Measurements from ENCODE around the gene MC1R. TPM values are rescaled to one million over a fixed set of nuclear protein-coding genes. Genes with fewer than 3 reads are reported as not detected.
"Not testable (repeated sequence)": the region's sequence is repeated elsewhere in the genome, so short reads cannot be mapped to it uniquely, and the experiment has no call there.

The MC1R gene
- total and polyA plus RNA-seq, 5 experiments from 2014 or later: 0.63 to 10.3 (median 10.2) TPM; not detected in 2

DNA sequence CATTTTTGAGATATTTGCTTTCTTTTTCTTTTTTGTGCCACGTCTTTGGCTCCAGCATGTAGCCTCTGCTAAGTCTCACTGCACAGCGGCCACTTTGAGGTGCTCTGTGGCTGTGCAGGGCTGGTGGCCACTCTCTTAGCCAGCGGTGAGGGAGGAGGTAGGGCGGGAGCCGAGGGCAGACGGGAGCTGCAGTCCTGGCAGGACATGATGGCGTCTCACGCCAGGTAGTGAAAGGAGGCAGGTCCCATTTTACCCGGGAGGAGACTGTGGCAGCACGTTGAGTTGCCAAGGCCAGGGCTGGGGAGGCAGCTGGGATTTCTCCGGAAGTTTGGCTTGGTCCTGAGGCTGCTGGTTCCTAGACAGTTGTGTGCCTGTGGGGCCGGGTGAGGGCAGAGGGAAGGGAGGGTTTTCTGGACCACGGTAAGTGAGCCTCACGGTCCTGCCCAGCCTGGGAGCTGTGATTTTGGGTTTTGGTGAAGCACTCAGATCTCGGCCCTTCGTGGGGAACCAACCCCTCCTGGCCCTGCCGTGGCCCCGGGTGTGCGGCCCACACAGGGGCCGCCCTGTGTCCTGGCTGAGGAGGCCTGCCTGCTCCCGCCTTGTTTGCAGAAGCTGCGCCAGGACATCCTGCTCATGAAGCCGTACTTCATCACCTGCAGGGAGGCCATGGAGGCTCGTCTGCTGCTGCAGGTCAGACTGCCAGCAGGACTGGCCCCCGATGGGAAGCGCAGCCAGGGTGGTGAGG, 44.3 kb downstream of the MC1R start:
- no peak overlapping the region for H3K4me3 Mint-ChIP-seq
- H3K27me3 Mint-ChIP-seq: no peaks in the 10 kb centered on the region
- H3K27ac Mint-ChIP-seq: no peak overlapping the region
- H3K4me1 Mint-ChIP-seq: peaks cover 0 to 5% (median under 1%) of the 10 kb centered on the region in 4 donors
- DNase-seq (no peak), ATAC-seq (no peak)
- H3K9me3 Mint-ChIP-seq: no peaks in the 10 kb centered on the region
- H3K36me3 Mint-ChIP-seq: peaks cover 0 to 17% (median 4%) of the 10 kb centered on the region in 3 donors
- POLR2A ChIA-PET: no interaction called here

DNA sequence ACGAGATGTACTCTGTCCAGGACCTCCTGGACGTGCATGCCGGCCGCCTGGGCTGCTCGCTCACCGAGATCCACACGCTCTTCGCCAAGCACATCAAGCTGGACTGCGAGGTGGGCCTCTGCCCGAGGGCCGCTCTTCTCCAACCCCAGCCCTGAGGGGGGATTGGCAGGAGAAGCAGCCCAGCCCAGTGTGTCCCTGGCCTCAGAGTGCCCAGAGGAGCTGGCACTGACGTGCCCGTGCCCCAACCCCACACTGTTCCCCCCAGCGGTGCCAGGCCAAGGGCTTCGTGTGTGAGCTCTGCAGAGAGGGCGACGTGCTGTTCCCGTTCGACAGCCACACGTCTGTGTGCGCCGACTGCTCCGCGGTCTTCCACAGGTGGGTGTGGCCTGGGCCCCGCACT, 45.5 kb downstream of the MC1R start:
- H3K4me3 Mint-ChIP-seq: no peak overlapping the region
- no peak for ATAC-seq
- H3K4me1 Mint-ChIP-seq: peaks cover 0 to 5% (median 2%) of the 10 kb centered on the region in 4 donors
- H3K27me3 Mint-ChIP-seq: no peaks in the 10 kb centered on the region
- no peak for DNase-seq
- H3K36me3 Mint-ChIP-seq: peaks cover 0 to 10% (median 0%) of the 10 kb centered on the region in 3 donors
- H3K27ac Mint-ChIP-seq: no peak overlapping the region
- no peaks in the 10 kb centered on the region for H3K9me3 Mint-ChIP-seq
- POLR2A ChIA-PET: interaction anchor here (0.6 kb wide), 1 partner anchor 13 kb away, joined by 4 read pairs; no protein-coding TSS in a partner anchor

DNA sequence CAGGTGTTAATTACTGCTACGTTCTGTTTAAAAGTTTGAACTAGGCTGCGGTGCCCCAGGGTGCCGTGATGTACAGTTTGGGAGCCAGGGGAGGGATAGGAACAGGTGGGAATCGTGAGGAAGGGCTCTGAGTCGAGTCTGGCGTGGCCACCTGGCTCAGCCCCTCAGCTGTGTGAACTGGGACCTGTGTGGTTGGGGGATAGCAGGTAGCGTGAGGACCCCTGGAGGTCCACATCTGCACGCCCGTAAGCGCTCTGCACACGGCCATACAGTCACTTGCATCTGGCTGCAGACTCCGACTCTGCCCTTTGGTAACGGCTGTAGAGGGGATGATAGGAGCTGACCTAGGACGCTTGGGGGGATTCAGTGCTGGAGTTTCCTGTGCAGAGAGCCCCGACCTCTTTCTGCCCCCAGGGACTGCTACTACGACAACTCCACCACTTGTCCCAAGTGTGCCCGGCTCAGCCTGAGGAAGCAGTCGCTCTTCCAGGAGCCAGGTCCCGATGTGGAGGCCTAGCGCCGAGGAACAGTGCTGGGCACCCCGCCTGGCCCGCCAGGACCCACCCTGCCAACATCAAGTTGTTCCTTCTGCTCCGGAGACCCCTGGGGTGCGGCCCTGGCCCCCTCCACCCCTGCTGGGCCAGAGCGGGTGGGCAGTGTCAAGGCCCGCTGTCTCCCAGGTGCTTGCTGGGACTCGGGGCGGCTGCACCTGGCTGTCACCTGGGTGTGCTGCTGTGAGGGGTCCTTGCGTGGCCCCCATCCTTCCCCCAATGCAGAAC, 47.0 kb downstream of the MC1R start:
- DNase-seq: no peak
- peaks cover 0 to 2% (median 2%) of the 10 kb centered on the region in 3 donors for H3K36me3 Mint-ChIP-seq
- no peaks in the 10 kb centered on the region for H3K9me3 Mint-ChIP-seq
- POLR2A ChIA-PET: no interaction called here
- no peak for ATAC-seq
- H3K4me3 Mint-ChIP-seq: no peak overlapping the region
- H3K27ac Mint-ChIP-seq: no peak overlapping the region
- H3K27me3 Mint-ChIP-seq: no peaks in the 10 kb centered on the region
- peaks cover 0 to 12% (median 5%) of the 10 kb centered on the region in 4 donors for H3K4me1 Mint-ChIP-seq

DNA sequence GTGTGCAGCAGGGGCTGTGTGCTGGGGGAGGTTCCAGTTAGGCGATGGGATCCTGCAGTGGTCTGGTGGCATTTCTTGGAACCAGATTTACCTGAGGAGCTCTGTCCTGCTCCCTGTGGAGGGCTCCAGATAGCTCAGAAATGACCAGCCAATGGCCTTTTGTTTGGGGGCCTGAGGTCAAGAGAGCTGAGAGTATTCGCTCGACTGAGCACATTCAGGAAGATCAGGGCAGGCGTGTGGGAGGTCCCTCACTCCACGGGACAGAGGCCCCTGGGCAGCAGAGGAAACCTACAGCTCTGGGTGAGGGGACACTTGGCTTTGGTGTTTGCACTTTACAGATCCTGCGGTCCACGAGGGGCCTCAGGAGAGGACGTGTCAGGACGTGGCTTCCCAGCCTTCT, 48.1 kb downstream of the MC1R start:
- peaks cover 0 to 2% (median 2%) of the 10 kb centered on the region in 3 donors for H3K36me3 Mint-ChIP-seq
- H3K27me3 Mint-ChIP-seq: no peaks in the 10 kb centered on the region
- H3K4me3 Mint-ChIP-seq: no peak overlapping the region
- H3K9me3 Mint-ChIP-seq: peaks cover 0 to 3% (median 0%) of the 10 kb centered on the region in 9 donors
- ATAC-seq: no peak
- H3K27ac Mint-ChIP-seq: no peak overlapping the region
- peaks cover 1 to 24% (median 10%) of the 10 kb centered on the region in 4 donors for H3K4me1 Mint-ChIP-seq
- POLR2A ChIA-PET: no interaction called here
- DNase-seq: no peak

DNA sequence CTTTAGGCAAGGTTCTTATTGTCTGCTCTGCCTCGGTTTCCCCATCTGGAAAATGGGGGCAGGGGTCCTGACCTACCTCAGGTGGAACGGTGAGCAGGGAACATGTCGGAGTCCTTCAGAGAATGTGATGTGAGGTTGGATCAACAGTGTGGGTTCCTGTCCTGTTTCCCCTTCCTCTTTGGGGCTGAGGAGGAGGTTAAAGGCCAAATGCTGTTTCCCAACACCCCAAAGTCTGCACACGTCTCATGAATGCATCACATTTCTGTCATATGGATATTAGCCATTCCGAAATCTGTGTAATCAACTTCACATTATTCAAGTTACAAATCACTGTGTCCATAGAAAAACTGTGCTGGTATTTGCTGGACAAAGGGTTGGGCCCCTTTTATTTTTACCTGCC, 48.8 kb downstream of the MC1R start:
- POLR2A ChIA-PET, H3K4me3 Mint-ChIP-seq, H3K9me3 Mint-ChIP-seq, ATAC-seq, H3K27me3 Mint-ChIP-seq, H3K36me3 Mint-ChIP-seq: not testable (repeated sequence)
- Mint-ChIP-seq H3K27ac (peak overlapping the region in 1 of 10 donors; percentile 9), H3K4me1 (peaks cover 2 to 26% (median 14%) of the 10 kb centered on the region in 4 donors)
- peak in 1 of 10 donors; percentile 34 for DNase-seq

DNA sequence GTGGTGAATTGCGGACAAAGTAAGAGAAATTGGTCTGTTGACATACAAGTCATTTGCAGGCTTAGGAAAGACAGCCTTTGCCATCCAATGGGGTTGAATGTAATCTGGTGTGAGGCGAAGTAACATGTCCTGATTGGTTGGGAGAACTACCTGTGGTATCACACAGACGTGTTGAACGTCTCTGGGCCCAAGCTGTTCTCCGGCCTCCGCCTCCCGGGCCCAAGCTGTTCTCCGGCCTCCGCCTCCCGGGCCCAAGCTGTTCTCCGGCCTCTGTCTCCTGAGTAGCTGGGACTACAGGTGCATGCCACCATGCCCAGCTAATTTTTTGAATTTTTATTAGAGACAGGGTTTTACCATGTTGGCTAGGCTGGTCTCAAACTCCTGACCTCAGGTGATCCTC, 49.4 kb downstream of the MC1R start:
- peaks cover 4 to 29% (median 17%) of the 10 kb centered on the region in 4 donors for H3K4me1 Mint-ChIP-seq
- H3K27me3 Mint-ChIP-seq, H3K36me3 Mint-ChIP-seq, ATAC-seq, H3K4me3 Mint-ChIP-seq, H3K9me3 Mint-ChIP-seq, POLR2A ChIA-PET: not testable (repeated sequence)
- H3K27ac Mint-ChIP-seq: peak overlapping the region in 1 of 10 donors; percentile 47
- peak in 1 of 10 donors; percentile 52 for DNase-seq

DNA sequence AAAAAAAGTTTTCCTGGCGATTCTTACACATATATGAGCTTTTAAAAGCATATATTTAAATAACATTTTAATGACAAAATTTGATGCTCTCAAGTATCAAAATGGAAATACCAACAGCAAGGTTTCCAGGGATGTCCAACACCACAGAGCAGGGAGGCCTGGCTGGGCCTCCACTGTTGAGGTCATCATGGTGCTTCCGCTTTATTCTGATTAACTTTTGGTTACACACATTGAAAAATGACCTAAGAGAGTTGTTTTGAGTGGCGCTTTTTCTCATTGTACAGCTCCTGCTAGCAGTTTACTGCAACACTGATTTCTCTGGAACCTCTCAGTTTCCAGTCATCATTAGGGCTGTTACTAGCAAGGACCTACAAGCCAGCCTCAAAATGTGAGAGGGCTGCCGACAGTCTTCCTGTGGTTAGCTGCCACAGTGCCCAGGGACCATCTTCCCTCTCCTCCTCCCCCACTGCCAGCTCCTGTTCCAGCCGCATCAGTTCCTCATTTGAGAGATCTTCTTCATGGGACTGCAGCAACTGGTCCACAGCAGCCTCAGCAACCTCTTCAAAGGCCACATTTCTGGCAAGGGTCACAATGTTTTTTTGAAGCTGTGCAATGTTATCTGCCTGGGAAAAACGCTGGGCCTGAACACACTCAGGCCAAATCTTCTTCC, 51.2 kb downstream of the MC1R start:
- Mint-ChIP-seq H3K4me1 (peaks cover 13 to 40% (median 31%) of the 10 kb centered on the region in 4 donors), H3K9me3 (peaks cover 0 to 3% (median 0%) of the 10 kb centered on the region in 9 donors), H3K36me3 (peaks cover 0 to 2% (median 0%) of the 10 kb centered on the region in 3 donors), H3K27me3 (no peaks in the 10 kb centered on the region), H3K4me3 (peak overlapping the region in 3 of 10 donors; percentile 7 to 20 (median 14)), H3K27ac (no peak overlapping the region)
- DNase-seq (no peak), ATAC-seq (no peak)
- POLR2A ChIA-PET: interaction anchor here (1.3 kb wide), 1 partner anchor 20 kb away, joined by 3 read pairs; no protein-coding TSS in a partner anchor

Other genes with a start within 250 kb of the MC1R start
- gene CDK10, start 232.2 kb upstream of the MC1R start, total RNA-seq: 100 to 1,000 TPM; 129 to 135 TPM
- 10 to 100 TPM; 25.4 to 63.3 (median 27.3) TPM for gene CDK10, start 232.2 kb upstream of the MC1R start, polyA plus RNA-seq
- gene SPATA2L, start 217.2 kb upstream of the MC1R start, total RNA-seq: 1 to 10 TPM; 6.9 to 8.1 TPM
- gene SPATA2L, start 217.2 kb upstream of the MC1R start, polyA plus RNA-seq: 1 to 10 TPM; 3.5 to 6.4 (median 5.4) TPM
- gene VPS9D1, start 198.0 kb upstream of the MC1R start, total RNA-seq: 10 to 100 TPM; 16.5 to 17.0 TPM
- gene VPS9D1, start 198.0 kb upstream of the MC1R start, polyA plus RNA-seq: 1 to 10 TPM in 1 of 3 donors, under 1 TPM in 2; 0.53 to 1.3 (median 0.91) TPM
- 100 to 1,000 TPM; 168 to 171 TPM for gene ZNF276, start 197.3 kb upstream of the MC1R start, total RNA-seq
- gene ZNF276, start 197.3 kb upstream of the MC1R start, polyA plus RNA-seq: 10 to 100 TPM; 15.0 to 56.0 (median 19.6) TPM
- gene FANCA, start 102.2 kb upstream of the MC1R start, total RNA-seq: 1 to 10 TPM; 3.7 to 6.1 TPM
- 1 to 10 TPM in 2 of 3 donors, under 1 TPM in 1; 0.98 to 7.4 (median 1.5) TPM for gene FANCA, start 102.2 kb upstream of the MC1R start, polyA plus RNA-seq
- 1 to 10 TPM; 1.0 to 2.3 TPM for gene SPIRE2, start 90.4 kb upstream of the MC1R start, total RNA-seq
- gene SPIRE2, start 90.4 kb upstream of the MC1R start, polyA plus RNA-seq: under 1 TPM in 1 of 3 donors, not detected in 2; 0.16 TPM
- 100 to 1,000 TPM; 260 to 294 TPM for gene TCF25, start 45.3 kb upstream of the MC1R start, total RNA-seq
- gene TCF25, start 45.3 kb upstream of the MC1R start, polyA plus RNA-seq: 100 to 1,000 TPM in 1 of 3 donors, 10 to 100 TPM in 2; 86.8 to 107 (median 95.4) TPM
- gene TUBB3, start 4.5 kb downstream of the MC1R start, total RNA-seq: under 1 TPM in 1 of 2 experiments, not detected in 1; 0.31 TPM
- gene TUBB3, start 4.5 kb downstream of the MC1R start, polyA plus RNA-seq: not detected
- gene DEF8, start 29.9 kb downstream of the MC1R start, total RNA-seq: 10 to 100 TPM; 44.3 to 48.1 TPM
- gene DEF8, start 29.9 kb downstream of the MC1R start, polyA plus RNA-seq: 10 to 100 TPM; 21.5 to 26.3 (median 25.8) TPM
- gene DBNDD1, start 100.6 kb downstream of the MC1R start, total RNA-seq: under 1 TPM; 0.57 to 0.99 TPM
- 1 to 10 TPM; 2.8 to 3.5 (median 3.3) TPM for gene DBNDD1, start 100.6 kb downstream of the MC1R start, polyA plus RNA-seq
- not detected for gene PRDM7, start 158.5 kb downstream of the MC1R start, total RNA-seq
- gene PRDM7, start 158.5 kb downstream of the MC1R start, polyA plus RNA-seq: not detected